Right lung (tissue), 5 donors: Measurements from ENCODE around the gene TRH. TPM values are rescaled to one million over a fixed set of nuclear protein-coding genes. Genes with fewer than 3 reads are reported as not detected.
"Not testable (repeated sequence)": the region's sequence is repeated elsewhere in the genome, so short reads cannot be mapped to it uniquely, and the experiment has no call there.

Source experiments
- DNase-seq, 2 donors: peaks; one replicate each; pipeline ENCODE4 v3.0.0-alpha.2; 2013
- polyA plus RNA-seq, 5 donors: library from polyadenylated mRNA; unstranded; fragments of 120-200 nt; gene quantifications; one replicate each; pipeline versions ENCODE4 v1.2.1 to v1.2.3, GENCODE V29; 2013; ENCODE audit warnings: inconsistent platforms in 1 of 5, low replicate concordance in 1 of 5; ENCODE audit not compliant: insufficient read length in 5 of 5, insufficient read depth in 1 of 5

The TRH gene
- polyA plus RNA-seq, 5 donors = 0.14 to 0.60 (median 0.51) TPM

DNA sequence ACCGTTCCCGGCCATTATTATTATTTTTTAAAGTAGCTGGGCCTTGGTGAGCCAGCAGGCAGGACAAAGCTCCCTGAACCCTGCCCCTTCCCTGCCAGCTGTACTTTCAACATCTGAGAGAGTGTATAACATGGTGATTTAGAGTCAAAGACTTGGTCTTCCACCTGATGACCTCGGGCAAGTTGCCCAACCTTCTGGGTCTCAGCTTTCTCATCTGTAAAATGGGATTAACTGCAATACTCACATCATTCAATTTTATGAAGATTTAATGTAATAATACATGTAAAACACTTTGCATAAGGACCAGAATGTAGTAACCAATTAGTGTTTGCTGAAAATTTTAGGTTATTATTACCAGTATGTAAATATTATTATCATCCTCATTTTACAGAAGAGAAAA is 11.9 kb upstream of the TRH start:
- no peak for DNase-seq

- no peak for DNase-seq
Observed at GRCh38 chr3:129965937-129966336, 8.6 kb upstream of the TRH start.

GRCh38 chr3:129966876-129967275 is 7.6 kb upstream of the TRH start:
- DNase-seq = no peak

DNA sequence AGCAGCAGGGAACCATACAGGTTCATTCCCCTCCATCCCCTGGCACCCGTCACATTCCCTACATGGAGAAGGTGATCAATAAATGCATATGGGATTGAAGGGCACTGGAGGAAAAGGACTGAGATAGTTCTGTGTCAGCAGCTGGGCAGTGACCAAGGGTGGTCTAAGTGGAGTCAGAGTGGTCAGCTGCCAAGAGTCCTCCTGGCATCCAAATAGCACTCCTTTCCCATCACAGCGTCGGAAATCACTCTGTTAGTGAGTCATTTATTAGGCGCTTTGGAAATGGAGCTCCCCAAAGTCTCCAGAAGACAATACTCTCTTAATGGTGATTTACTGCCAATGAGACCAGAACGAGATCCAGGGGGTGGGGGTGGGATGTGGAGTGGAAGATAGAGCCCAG is 6.8 kb upstream of the TRH start:
- no peak for DNase-seq

DNA sequence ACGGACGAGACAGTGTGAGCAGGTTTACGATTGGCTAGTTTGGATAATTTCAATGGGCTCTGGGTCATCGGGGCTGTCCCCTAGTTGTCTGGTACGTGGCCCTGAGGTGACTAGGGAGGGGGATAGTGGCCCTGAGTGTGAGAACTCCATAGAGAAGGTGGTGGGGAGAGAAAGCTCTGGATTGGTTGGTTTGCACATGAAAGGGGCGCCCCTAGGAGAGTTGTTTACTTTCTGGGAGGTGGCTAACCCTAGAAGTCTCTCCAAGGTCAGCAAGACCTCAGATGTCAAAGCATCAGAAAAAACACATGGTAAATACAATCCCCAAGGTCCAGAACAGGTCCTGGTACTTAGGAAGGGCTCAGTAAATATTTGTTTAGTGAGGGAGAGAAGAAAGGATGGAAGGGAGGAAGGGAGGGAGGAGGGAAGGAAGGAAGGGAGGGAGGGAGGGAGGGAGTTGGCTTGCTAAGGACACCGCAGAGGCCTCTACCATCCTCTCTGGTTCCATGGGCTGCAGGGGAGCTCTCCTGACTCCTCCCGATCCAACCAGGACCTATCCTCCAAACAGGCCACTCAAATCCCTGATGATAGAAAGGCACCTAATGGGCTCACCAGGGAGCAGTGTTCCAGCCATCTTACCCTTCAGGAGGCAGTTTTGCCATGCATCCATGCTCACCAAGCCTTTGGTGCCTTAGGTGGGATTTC is 3.0 kb upstream of the TRH start:
- no peak for DNase-seq

GRCh38 chr3:129972301-129972700 is 2.2 kb upstream of the TRH start:
- no peak for DNase-seq

GRCh38 chr3:129973853-129974563 is 512 bp upstream of the TRH start:
- DNase-seq = no peak

DNA sequence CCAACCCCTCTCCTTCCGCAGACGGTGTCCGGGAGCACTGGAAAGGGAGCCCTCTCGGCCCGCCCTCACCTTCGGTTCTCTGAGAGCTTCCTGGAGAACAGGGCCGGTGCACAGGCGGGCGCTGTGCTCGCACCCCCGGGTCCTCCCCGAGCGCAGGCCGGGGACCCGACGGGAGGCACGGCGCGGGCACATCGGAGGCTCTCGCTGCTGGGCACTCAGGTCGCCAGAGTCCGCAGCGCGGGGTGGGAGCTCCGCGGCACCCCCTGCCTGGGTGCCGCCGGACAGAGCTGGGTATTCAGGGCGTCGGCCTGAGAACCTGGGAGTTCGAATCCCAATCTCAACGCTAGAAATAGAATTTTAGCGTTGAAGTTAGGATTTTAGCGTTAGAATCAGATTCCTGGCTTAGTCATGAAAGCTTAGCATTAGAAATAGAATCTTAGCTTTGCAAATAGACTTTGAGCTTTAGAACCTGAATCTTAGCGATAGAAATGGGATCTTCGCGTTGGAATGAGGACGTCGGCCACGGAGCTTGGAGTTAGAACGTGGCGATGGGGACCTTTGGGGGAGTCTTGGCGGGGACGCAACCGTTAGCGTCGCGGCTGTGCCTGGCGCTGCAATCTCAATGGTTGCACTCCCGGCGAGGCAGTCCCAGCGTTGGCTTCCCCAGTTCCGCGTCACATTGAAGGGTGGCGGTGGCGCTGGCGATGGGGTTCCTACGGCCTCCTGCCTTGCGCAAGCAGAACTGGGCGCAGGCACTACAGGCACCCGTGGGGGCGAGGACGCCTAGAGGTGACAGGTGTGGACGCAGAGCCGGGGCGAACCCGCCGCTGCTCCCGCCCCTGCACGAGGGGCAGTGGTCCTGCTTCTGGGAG is 549 bp downstream of the TRH start:
- DNase-seq = no peak

- DNase-seq = no peak
Observed at GRCh38 chr3:129975705-129976048, 1.2 kb downstream of the TRH start.

DNA sequence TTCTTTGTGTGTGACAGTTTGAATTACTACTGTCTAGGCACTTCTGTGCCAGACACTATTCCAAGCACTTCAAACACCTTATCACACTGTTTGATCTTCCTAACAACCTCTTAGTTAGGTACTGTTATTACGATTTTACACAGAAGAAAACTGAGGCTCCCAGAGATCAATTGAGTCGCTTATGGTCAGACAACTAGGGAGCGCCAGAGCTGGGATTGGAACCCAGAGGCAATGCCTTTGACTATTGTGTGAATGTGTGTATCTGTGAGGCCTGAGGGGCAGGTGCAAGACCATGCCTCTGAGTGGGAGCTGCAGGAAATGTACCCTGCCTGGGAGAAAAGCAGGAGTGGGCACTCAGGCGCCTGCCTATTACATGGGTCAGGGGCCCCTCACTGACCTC is 1.8 kb downstream of the TRH start:
- DNase-seq = no peak

DNA sequence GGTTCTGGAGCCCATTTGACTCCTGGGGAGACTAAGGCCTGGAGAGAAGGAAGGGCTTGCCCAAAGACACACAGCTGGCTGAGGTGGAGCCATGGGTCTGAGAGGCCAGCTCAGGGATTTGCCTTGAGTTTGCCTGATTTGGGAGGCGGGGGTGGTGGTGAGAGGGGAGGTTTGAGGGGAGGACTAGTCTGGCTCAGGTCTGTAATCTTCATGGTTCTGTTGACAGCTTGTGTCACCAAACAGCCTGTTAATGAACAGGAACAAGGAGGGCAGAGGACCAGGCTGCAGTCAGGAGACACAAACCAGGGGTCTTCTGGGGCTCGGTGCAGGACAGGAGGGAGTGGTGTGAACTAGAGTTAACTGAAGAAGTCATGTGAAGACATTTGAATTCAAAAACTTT is 3.6 kb downstream of the TRH start:
- no peak for DNase-seq

- no peak for DNase-seq
Observed at GRCh38 chr3:129979905-129980304, 5.4 kb downstream of the TRH start.

- no peak for DNase-seq
Observed at GRCh38 chr3:129983561-129983960, 9.0 kb downstream of the TRH start.

- no peak for DNase-seq
Observed at GRCh38 chr3:129984125-129984524, 9.6 kb downstream of the TRH start.

GRCh38 chr3:129985113-129985512 is 10.6 kb downstream of the TRH start:
- no peak for DNase-seq

GRCh38 chr3:129988429-129988828 is 13.9 kb downstream of the TRH start:
- DNase-seq = no peak

DNA sequence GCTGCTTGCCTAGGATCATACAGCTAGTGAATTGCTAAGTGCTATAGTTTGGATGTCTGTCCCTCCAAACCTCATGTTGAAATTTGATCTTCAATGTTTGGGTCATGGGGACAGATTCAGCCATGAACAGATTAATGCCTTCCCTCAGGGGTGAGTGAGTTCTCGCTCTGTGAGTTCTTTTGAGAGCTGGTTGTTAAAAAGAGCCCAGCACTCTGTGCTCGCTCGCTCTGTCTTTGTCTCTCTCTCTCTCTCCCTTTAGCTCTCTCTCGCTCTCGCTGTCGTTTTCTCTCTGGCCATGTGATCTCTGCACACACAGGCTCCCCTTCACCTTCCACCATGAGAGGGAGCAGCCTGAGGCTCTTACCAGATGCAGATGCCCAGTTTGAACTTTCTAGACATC is 14.9 kb downstream of the TRH start:
- no peak for DNase-seq

DNA sequence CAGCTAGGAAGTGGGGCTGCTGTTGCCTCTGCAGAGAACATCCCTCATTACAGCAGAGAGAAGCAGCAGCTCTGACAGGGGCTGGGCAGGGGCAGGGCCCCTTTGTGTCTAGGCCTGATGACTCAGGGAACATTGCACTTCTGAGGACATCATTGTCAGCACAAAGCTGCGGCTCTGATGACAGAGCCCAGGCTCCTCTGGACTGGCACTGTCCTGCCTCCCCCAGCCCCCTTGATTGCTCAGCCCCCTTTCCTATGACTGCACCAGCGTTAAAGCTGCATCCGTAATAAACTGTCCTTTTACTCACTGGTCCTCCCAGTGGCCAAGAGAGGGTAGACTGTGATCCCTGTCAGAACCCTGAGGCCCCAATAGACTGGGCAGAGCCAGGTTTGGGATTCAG is 18.3 kb downstream of the TRH start:
- DNase-seq = no peak

DNA sequence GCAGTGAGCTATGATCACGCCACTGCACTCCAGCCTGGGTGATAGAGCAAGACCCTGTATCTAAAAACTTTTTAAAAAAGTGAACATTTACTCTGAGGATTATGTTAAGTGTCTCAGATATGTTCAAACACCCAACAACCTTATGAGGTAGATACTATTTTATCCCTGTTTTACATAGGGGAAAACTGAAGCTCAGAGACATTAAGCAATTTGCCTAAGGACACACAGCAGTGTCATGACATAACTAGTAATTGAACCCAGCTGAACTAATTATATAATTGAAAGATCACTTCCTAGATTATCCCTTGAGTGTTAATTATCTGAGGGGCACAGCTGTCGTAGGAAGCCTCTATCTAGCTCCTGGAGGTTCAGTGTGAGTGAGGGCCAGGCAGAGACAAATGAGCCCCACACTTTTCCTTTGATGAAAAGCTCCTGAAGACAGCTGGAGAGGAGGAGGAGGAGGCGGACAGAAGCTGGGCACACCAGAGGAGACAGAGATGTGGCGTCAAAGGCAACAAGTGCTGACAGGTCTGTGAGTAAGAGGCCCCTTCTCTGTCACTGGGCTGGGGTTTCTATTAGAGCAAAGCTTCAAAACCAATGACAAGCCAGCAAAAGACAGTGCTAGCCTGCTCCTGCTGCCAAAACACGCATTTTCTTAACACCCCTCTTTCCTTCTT is 20.5 kb downstream of the TRH start:
- no peak for DNase-seq

DNA sequence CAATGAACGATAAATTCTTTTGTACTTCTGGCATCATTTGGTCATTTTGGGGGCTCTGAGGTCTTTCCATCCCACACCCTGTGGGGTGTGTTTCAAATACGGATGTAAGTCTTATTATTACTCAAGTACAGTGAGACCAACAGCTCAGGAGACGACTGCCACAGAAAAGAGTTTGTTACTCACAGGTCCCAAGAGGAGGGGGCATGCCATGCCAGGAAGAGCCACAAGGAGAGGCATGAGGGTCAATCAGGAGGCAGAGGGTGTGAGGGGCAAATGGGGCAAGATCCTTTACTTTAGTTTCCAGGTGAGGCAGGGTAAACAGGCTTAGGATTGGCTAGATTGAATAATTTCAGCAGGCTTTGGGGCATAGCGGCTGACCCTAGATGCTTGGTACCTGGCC is 21.6 kb downstream of the TRH start:
- DNase-seq = no peak

DNA sequence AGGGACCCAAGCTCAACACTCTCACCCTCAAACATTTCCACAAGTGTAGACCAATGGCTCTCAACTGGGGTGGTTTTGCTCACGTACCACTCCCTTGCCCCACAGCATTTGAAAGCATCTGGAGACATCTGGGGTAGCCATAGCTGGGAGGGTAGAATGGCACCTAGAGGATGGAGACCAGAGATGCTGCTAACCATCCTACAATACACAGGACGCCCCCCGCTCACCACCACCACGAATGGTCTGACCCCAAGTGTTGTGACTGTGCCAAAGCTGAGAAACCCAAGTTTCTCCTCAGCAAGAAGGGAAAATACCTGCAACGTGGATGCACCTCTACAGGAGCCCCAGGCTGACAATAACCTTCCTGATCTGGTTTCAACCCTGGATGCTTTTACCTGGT is 24.7 kb downstream of the TRH start:
- DNase-seq = not testable (repeated sequence)
